ENCODE measurements around the gene KRTAP5-1. TPM values are rescaled to one million over a fixed set of nuclear protein-coding genes. Genes with fewer than 3 reads are reported as not detected.

Gene KRTAP5-1
- polyA plus RNA-seq, 1 experiment, result not detected

DNA sequence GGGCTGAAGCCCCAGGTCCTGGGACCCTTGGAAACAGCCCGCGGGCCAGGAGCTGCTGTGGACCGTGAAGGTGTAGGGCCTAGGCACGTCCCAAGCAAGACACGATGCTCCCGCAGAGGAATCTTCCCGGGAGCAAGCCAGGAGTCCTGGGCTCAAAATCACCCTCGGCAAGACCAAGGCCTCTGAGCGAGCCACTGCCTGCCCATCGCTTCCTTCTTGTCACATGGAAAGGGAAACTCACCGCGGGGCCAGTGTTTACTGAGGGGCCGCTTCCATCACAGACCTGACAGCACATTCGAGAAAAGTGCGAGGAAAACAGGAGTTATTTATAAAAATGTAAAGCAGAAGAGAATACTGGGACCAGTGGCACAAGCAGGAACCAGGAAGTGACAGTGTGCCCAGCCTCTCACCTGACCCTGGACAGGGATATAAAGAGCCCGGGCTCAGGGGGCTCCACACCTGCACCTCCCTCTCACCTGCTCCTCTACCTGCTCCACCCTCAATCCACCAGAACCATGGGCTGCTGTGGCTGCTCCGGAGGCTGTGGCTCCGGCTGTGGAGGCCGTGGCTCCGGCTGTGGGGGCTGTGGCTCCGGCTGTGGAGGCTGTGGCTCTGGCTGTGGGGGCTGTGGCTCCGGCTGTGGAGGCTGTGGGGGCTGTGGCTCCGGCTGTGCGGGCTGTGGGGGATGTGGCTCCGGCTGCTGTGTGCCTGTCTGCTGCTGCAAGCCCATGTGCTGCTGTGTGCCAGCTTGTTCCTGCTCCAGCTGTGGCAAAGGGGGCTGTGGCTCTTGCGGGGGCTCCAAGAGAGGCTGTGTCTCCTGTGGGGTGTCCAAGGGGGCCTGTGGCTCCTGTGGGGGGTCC, 44.5 kb upstream of the KRTAP5-1 start, which contains the start of gene KRTAP5-5:
TSS of gene KRTAP5-5 (plus strand) at position 450 of the 860 bp plus-strand sequence. CDS start at position 516, 66 bp downstream.
- POLR2A ChIA-PET, result no interaction called here
- no peak within 1 kb of the TSS for H3K4me3 ChIP-seq (ENCODE audit: low read depth, low read length)
- DNase-seq (ENCODE audit: low read depth), result no peak
- TF ChIP-seq, protein P1, sequence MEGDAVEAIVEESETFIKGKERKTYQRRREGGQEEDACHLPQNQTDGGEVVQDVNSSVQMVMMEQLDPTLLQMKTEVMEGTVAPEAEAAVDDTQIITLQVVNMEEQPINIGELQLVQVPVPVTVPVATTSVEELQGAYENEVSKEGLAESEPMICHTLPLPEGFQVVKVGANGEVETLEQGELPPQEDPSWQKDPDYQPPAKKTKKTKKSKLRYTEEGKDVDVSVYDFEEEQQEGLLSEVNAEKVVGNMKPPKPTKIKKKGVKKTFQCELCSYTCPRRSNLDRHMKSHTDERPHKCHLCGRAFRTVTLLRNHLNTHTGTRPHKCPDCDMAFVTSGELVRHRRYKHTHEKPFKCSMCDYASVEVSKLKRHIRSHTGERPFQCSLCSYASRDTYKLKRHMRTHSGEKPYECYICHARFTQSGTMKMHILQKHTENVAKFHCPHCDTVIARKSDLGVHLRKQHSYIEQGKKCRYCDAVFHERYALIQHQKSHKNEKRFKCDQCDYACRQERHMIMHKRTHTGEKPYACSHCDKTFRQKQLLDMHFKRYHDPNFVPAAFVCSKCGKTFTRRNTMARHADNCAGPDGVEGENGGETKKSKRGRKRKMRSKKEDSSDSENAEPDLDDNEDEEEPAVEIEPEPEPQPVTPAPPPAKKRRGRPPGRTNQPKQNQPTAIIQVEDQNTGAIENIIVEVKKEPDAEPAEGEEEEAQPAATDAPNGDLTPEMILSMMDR (IDR thresholded peaks at IDR 0.05; ENCODE audit: insufficient read depth, low read depth, low read length), result no peak
- peaks cover 21% of the 10 kb centered on the region for H3K27me3 ChIP-seq (ENCODE audit: control insufficient read depth, insufficient read depth, low read length)
- CTCF ChIA-PET, result interaction anchor here (0.7 to 5.5 kb wide), 9 partner anchors 11 to 67 kb away, joined by 3 to 65 read pairs (median 5); no protein-coding TSS in a partner anchor
- H3K36me3 ChIP-seq (ENCODE audit: control insufficient read depth, insufficient read depth, low read length), result no peaks in the 10 kb centered on the region

DNA sequence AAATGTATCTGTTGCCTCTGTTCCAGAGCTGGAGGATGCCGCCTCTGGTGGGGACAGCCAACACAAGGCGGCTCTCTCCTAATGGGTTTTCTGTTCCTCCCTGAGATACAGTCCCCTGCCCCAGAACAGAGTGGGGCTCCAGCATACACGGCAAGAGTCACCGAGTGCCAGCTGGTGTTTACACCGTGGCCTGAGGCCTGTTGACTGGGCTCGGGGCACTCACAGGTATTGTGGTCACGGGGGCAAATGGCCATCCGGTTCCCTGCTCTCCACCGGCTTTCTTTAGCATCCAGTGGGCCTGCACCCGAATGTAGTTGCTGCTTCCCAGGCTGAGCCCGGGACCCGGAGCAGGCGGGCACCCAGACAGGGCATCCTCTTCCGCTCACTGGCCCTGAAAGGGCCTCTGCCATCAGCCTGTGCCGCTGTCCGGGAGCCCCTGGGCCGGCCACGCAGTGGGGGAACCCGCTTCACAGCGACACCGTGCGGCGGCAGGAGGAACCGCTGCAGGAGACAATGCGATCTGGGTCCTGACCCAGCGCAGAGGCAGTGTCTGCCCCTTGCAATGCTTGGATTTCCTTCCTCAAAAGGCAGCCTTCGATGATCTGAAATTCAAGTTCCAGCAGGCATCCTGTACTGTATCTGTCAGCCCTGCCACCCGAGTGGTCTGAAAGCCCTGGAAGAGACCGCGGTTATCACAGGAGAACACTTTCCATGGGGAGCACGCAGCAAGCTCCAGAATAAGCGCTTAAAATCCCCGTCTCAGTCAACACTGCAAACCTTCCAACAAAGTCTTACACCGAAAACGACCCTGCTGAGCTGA, 43.6 kb upstream of the KRTAP5-1 start:
- H3K36me3 ChIP-seq (ENCODE audit: control insufficient read depth, insufficient read depth, low read length), result no peaks in the 10 kb centered on the region
- ChIA-PET POLR2A (no interaction called here), CTCF (interaction anchor here (0.7 to 5.5 kb wide), 11 partner anchors 10 to 86 kb away, joined by 3 to 65 read pairs (median 5); no protein-coding TSS in a partner anchor)
- H3K4me3 ChIP-seq (ENCODE audit: low read depth, low read length), result no peak overlapping the region
- no peak for DNase-seq (ENCODE audit: low read depth)
- TF ChIP-seq, protein P1 (IDR thresholded peaks at IDR 0.05; ENCODE audit: insufficient read depth, low read depth, low read length), result peak; percentile 94
- H3K27me3 ChIP-seq (ENCODE audit: control insufficient read depth, insufficient read depth, low read length), result peaks cover 20% of the 10 kb centered on the region

DNA sequence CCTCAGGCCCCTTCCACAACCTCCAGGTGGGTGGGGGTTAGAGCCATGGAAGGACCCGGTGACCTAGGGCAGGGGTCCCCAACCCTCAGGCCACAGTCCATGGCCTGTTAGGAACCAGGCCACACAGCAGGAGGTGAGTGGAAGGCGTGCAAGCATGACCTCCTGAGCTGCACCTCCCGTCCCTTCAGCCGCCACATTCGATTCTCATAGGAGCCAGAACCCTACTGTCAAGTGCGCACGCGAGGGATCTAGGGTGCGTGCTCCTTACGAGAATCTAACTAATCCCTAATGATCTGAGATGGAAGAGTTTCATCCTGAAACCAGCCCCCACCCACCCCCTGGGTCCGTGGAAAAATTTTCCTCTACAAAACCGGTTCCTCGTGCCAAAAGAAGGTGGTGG, 40.5 kb upstream of the KRTAP5-1 start:
- CTCF ChIA-PET, result interaction anchor here (1.1 to 2.1 kb wide), 3 partner anchors 10 to 79 kb away, joined by 4 to 5 read pairs (median 4); no protein-coding TSS in a partner anchor
- H3K4me3 ChIP-seq (ENCODE audit: low read depth, low read length), result no peak overlapping the region
- TF ChIP-seq, protein P1 (IDR thresholded peaks at IDR 0.05; ENCODE audit: insufficient read depth, low read depth, low read length), result no peak
- DNase-seq (ENCODE audit: low read depth), result no peak
- H3K36me3 ChIP-seq (ENCODE audit: control insufficient read depth, insufficient read depth, low read length), result no peaks in the 10 kb centered on the region
- H3K27me3 ChIP-seq (ENCODE audit: control insufficient read depth, insufficient read depth, low read length), result peaks cover 10% of the 10 kb centered on the region
- POLR2A ChIA-PET, result no interaction called here

DNA sequence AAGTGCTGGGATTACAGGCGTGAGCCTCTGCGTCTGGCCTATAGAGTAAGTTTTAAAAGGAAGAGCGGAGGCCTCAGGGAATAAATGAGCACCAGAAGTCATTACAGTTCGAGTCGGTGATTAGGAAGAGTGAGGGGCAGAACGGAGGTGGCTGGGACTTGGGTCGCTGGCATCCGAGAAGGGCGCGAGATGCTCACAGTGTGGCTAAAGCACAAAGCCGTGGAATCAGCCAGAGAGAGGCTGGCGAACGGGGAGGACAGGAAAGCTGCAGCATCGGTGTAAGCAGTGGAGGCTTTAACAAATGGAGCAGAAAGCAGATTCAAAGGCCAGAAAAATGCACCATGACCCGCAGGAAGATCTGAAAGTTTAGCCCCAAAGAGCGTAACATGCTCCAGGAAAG, 39.5 kb upstream of the KRTAP5-1 start:
- no peak for DNase-seq (ENCODE audit: low read depth)
- no peak overlapping the region for H3K4me3 ChIP-seq (ENCODE audit: low read depth, low read length)
- peaks cover 8% of the 10 kb centered on the region for H3K27me3 ChIP-seq (ENCODE audit: control insufficient read depth, insufficient read depth, low read length)
- ChIA-PET CTCF (interaction anchor here (0.9 to 1.6 kb wide), 3 partner anchors 11 to 29 kb away, joined by 3 to 4 read pairs (median 4); no protein-coding TSS in a partner anchor), POLR2A (no interaction called here)
- TF ChIP-seq, protein P1 (IDR thresholded peaks at IDR 0.05; ENCODE audit: insufficient read depth, low read depth, low read length), result no peak
- no peaks in the 10 kb centered on the region for H3K36me3 ChIP-seq (ENCODE audit: control insufficient read depth, insufficient read depth, low read length)

DNA sequence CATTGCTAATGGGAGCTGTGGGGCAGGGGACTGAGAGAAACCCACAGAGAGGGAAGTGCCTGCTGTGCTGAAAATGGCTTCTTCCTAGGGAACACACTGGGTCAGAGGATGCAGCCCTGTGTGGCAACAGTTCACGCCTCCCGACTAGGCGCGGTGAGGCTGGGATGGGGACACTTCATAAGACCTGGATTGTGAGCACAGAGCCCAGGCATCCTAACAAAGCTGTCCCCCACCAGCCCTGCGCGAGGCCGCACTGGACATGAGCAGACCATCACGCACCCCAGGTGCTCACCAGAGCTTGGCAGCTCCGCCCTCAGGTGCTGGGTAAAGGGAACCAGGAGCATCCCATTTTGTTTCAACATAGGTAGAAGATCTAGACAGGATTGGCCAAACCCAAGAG, 38.6 kb upstream of the KRTAP5-1 start:
- Histone ChIP-seq H3K36me3 (ENCODE audit: control insufficient read depth, insufficient read depth, low read length) (no peaks in the 10 kb centered on the region), H3K27me3 (ENCODE audit: control insufficient read depth, insufficient read depth, low read length) (peaks cover 8% of the 10 kb centered on the region), H3K4me3 (ENCODE audit: low read depth, low read length) (no peak overlapping the region)
- TF ChIP-seq, protein P1 (IDR thresholded peaks at IDR 0.05; ENCODE audit: insufficient read depth, low read depth, low read length), result no peak
- ChIA-PET CTCF (interaction anchor here (1.6 kb wide), 1 partner anchor 26 kb away, joined by 4 read pairs; no protein-coding TSS in a partner anchor), POLR2A (no interaction called here)
- no peak for DNase-seq (ENCODE audit: low read depth)
